HepG2 (cell line): ENCODE data around the gene SPAG9. TPM values are rescaled to one million over a fixed set of nuclear protein-coding genes. Genes with fewer than 3 reads are reported as not detected.

Experiments
- AGO2 ChIP-seq: fragments of 200-400 bp; formaldehyde crosslinking; optimal IDR thresholded peaks from 2 replicates; pipeline ENCODE3; 2017; ENCODE audit warnings: mild to moderate bottlenecking, low read depth, low read length, moderate library complexity
- AHDC1 ChIP-seq: sonication (generic); formaldehyde crosslinking; IDR thresholded peaks from 2 replicates; pipeline ENCODE4 v1.5.1; 2020; ENCODE audit warnings: mild to moderate bottlenecking, missing genetic modification reagents, borderline replicate concordance
- CBX5 ChIP-seq: sonication (generic); formaldehyde crosslinking; IDR thresholded peaks from 2 replicates; pipeline ENCODE4 v1.4.0; 2020; ENCODE audit warnings: missing genetic modification reagents, borderline replicate concordance
- MTF2 ChIP-seq: sonication (generic); formaldehyde crosslinking; IDR thresholded peaks from 2 replicates; pipeline ENCODE4 v1.5.0; 2020; ENCODE audit warnings: missing genetic modification reagents, borderline replicate concordance
- REST ChIP-seq, 2 experiments: IDR thresholded peaks; 2 replicates each; pipeline ENCODE4 v1.6.1; 2011 to 2012; ENCODE audit warnings: low read length in 2 of 2, borderline replicate concordance in 1 of 2, low read depth in 1 of 2, mild to moderate bottlenecking in 1 of 2, moderate library complexity in 1 of 2
- SALL1 ChIP-seq: sonication (generic); formaldehyde crosslinking; IDR thresholded peaks from 2 replicates; pipeline ENCODE4 v1.8.0; 2022; ENCODE audit warnings: mild to moderate bottlenecking, missing genetic modification reagents
- TEF ChIP-seq: sonication (generic); formaldehyde crosslinking; IDR thresholded peaks from 2 replicates; pipeline ENCODE4 v1.5.0; 2020; ENCODE audit warnings: missing genetic modification reagents
- TP53 ChIP-seq: sonication (generic); formaldehyde crosslinking; conservative IDR thresholded peaks from 2 replicates; pipeline ENCODE4 v1.4.0; 2020; ENCODE audit warnings: missing genetic modification reagents
- ZMYM4 ChIP-seq: sonication (generic); formaldehyde crosslinking; IDR thresholded peaks from 2 replicates; pipeline ENCODE4 v1.8.1; 2023; ENCODE audit warnings: mild to moderate bottlenecking, missing genetic modification reagents
- ZNF24 ChIP-seq: fragments of 450-650 bp; IDR thresholded peaks from 2 replicates; pipeline ENCODE4 v1.6.1; 2017; ENCODE audit warnings: antibody characterized with exemption, mild to moderate bottlenecking
- ZNF276 ChIP-seq: sonication (generic); formaldehyde crosslinking; IDR thresholded peaks from 2 replicates; pipeline ENCODE4 v1.4.0; 2020; ENCODE audit warnings: mild to moderate bottlenecking, low read depth, missing genetic modification reagents
- ZNF343 ChIP-seq: sonication (generic); formaldehyde crosslinking; IDR thresholded peaks from 2 replicates; pipeline ENCODE4 v1.4.0; 2020; ENCODE audit warnings: mild to moderate bottlenecking, missing genetic modification reagents
- ZNF563 ChIP-seq: sonication (generic); formaldehyde crosslinking; IDR thresholded peaks from 2 replicates; pipeline ENCODE4 v1.8.0; 2022; ENCODE audit warnings: mild to moderate bottlenecking, moderate library complexity, missing genetic modification reagents
- ZNF589 ChIP-seq: sonication (generic); formaldehyde crosslinking; conservative IDR thresholded peaks from 2 replicates; pipeline ENCODE4 v1.8.0; 2022; ENCODE audit warnings: mild to moderate bottlenecking, moderate library complexity, missing genetic modification reagents
- ZNF713 ChIP-seq: sonication (generic); formaldehyde crosslinking; IDR thresholded peaks from 2 replicates; pipeline ENCODE4 v1.4.0; 2020; ENCODE audit warnings: mild to moderate bottlenecking, missing genetic modification reagents
- polyA plus RNA-seq, 8 experiments: library from polyadenylated mRNA; depleted of rRNA in 3 of 8; stranded (reverse) in 7 of 8; unstranded in 1 of 8; fragments of >200 nt; fragmentation: Illumina TruSeq in 4 of 8; extraction: Trizol in 4 of 8; gene quantifications; 2 replicates each; pipeline versions ENCODE4 v1.2.1 to v1.2.3, GENCODE V29; 2011 to 2016; ENCODE audit warnings: low read depth in 4 of 8, missing spikeins in 1 of 8, mixed read lengths in 1 of 8; ENCODE audit not compliant: insufficient read depth in 1 of 8
- total RNA-seq, 5 experiments: library from RNA; depleted of rRNA; stranded (reverse); fragments of >200 nt; fragmentation: Illumina TruSeq; extraction: Trizol; gene quantifications; 2 replicates each; pipeline ENCODE4 v1.2.3, GENCODE V29; 2016; ENCODE audit warnings: low read depth in 1 of 5

SPAG9 gene
- total and polyA plus RNA-seq, 2 of the 13 experiments (the other 11 are each of a cell fraction or from before 2014, with no cell fraction given): 43.2 to 78.6 TPM

GRCh38 chr17:51119415-51120356 is 982 bp downstream of the SPAG9 start (continued):
- TF ChIP-seq AHDC1 (CRISPR knock-in tag) (0 out of 2 replicates have a peak, but pooled peaks have one; percentile 40), TP53 (CRISPR knock-in tag) (0 out of 2 replicates have a peak, but pooled peaks have one; percentile 23), TEF (CRISPR knock-in tag) (no peak), ZNF563 (CRISPR knock-in tag) (no peak), ZNF24 (no peak), ZMYM4 (CRISPR knock-in tag) (no peak), CBX5 (CRISPR knock-in tag) (no peak), SALL1 (CRISPR knock-in tag) (0 out of 2 replicates have a peak, but pooled peaks have one; percentile 52), ZNF589 (CRISPR knock-in tag) (0 out of 2 replicates have a peak, but pooled peaks have one; percentile 20), ZNF713 (CRISPR knock-in tag) (no peak), MTF2 (CRISPR knock-in tag) (no peak), ZNF276 (CRISPR knock-in tag) (no peak), AGO2 (no peak), ZNF343 (CRISPR knock-in tag) (0 out of 2 replicates have a peak, but pooled peaks have one; percentile 26), REST (IDR thresholded peaks at IDR 0.05; ENCODE audit: borderline replicate concordance in 1 of 2, low read depth in 1 of 2, low read length in 2 of 2) (peak; percentile 19 to 92; a peak in 3 of 4 replicates)
